Psoas muscle (tissue), 8 donors: ENCODE data around the gene USP11. TPM values are rescaled to one million over a fixed set of nuclear protein-coding genes. Genes with fewer than 3 reads are reported as not detected.
"Not testable (repeated sequence)": the region's sequence is repeated elsewhere in the genome, so short reads cannot be mapped to it uniquely, and the experiment has no call there.

Experiments used
- ATAC-seq, 4 donors: fragments of 200-7000 bp; cut with Tn5 transposase; one replicate each; pipeline ENCODE4 v1.9.1; 2020; ENCODE audit warnings: moderate library complexity in 3 of 4, mild to moderate bottlenecking in 2 of 4
- DNase-seq, 2 donors: peaks; one replicate each; pipeline ENCODE4 v3.0.0-alpha.2; 2020
- H3K27ac ChIP-seq: fragments of 200-600 bp; one replicate; pipeline ENCODE4 v1.8.0; 2022
- H3K27me3 ChIP-seq, 3 donors: fragments of 200-600 bp in 1 of 3; one replicate each; pipeline versions ENCODE4 v1.6.1 to v1.8.0; 2013 to 2022; ENCODE audit warnings: low read length in 2 of 3, mild to moderate bottlenecking in 2 of 3, moderate library complexity in 1 of 3; ENCODE audit not compliant: insufficient read depth in 3 of 3
- H3K36me3 ChIP-seq, 2 donors: fragments of 200-600 bp in 1 of 2; one replicate each; pipeline versions ENCODE4 v1.6.1 to v1.8.0; 2013 to 2022; ENCODE audit warnings: low read depth in 1 of 2, mild to moderate bottlenecking in 1 of 2, moderate library complexity in 1 of 2; ENCODE audit not compliant: insufficient read depth in 1 of 2
- H3K4me1 ChIP-seq: fragments of 200-600 bp; one replicate; pipeline ENCODE4 v1.8.0; 2022
- H3K4me3 ChIP-seq: fragments of 200-600 bp; one replicate; pipeline ENCODE4 v1.8.0; 2022; ENCODE audit warnings: mild to moderate bottlenecking
- H3K9me3 ChIP-seq: fragments of 200-600 bp; one replicate; pipeline ENCODE4 v1.8.0; 2022
- WGBS, 3 donors: extraction: QIAGEN DNeasy Blood & Tissue Kit; methylation state at CpG; one replicate each; pipeline versions ENCODE4 v1.1.6 to v1.1.7; 2013; 5-methylcytosine and 5-hydroxymethylcytosine counted together
- intact Hi-C, 2 donors: fragments of 100-400 bp; cut with DNase I; formaldehyde crosslinking; loops; one replicate each; pipeline versions ENCODE4 v1.11.0 to v1.14.2; 2022
- polyA plus RNA-seq, 3 donors: library from polyadenylated mRNA; stranded (reverse); fragments of 200-250 nt; gene quantifications; one replicate each; pipeline ENCODE4 v1.2.3, GENCODE V29; 2013
- total RNA-seq, 4 donors: library from RNA; stranded (reverse); fragmentation: NEBNext Ultra II Directional in 2 of 4; extraction: Animal tissue kit (Norgen Biotek cat#: 25700) in 2 of 4; gene quantifications; one replicate each; pipeline versions ENCODE4 v1.2.1 to v1.2.4, GENCODE V29; 2021 to 2023
- TF ChIP-seq, protein P1 (sequence below): fragments of 200-600 bp; IDR thresholded peaks from one replicate; pipeline ENCODE4 v1.8.0; 2022; ENCODE audit warnings: antibody characterized with exemption
- donor health status: healthy with polysubstance abuse.
- donor health status: DM: no; HTN: no; CAD: no; lungs with moderate emphysema.
- donor health status: Bipolar disorder and iron deficiency.
- donor health status: healthy.
- donor health status: DM: yes; HTN: yes; CAD: no.
- donor health status: DM: no; HTN: no; CAD: no.
- donor health status: DM: no; HTN: no; CAD: no.
- donor health status: DM: yes; HTN: yes; CAD: no.

Gene USP11
- total and polyA plus RNA-seq, 7 donors = 16.1 to 50.7 (median 30.7) TPM

DNA sequence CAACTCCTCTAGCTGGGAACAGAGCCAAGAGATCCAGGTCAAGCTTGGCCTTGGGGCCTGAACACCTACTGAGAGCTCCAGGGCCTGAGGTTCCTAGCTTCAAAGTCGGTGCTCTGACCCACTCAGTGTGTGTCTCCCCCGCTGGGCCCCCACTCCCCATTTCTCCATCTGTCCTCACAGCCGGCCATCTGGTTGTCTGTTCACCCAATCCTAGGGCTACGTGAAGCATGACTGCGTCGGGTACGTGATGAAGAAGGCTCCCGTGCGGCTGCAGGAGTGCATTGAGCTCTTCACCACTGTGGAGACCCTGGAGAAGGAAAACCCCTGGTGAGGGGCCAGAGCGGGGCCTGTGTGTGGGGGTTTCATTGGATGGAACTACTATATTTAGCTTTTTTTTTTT, 12.3 kb downstream of the USP11 start:
- peaks cover 0 to 77% of the 10 kb centered on the region in 2 donors for H3K36me3 ChIP-seq
- H3K9me3 ChIP-seq = no peaks in the 10 kb centered on the region
- H3K27me3 ChIP-seq = peaks cover 0 to 4% (median 0%) of the 10 kb centered on the region in 3 donors
- 89 to 93% (median 90%) methylated on average over 10 of the region's 10 CpGs for WGBS, 3 donors
- H3K4me3 ChIP-seq = no peak overlapping the region
- no peaks in the 10 kb centered on the region for H3K4me1 ChIP-seq
- DNase-seq = no peak
- ATAC-seq = no peak
- H3K27ac ChIP-seq = no peak overlapping the region
- TF ChIP-seq, protein P1, sequence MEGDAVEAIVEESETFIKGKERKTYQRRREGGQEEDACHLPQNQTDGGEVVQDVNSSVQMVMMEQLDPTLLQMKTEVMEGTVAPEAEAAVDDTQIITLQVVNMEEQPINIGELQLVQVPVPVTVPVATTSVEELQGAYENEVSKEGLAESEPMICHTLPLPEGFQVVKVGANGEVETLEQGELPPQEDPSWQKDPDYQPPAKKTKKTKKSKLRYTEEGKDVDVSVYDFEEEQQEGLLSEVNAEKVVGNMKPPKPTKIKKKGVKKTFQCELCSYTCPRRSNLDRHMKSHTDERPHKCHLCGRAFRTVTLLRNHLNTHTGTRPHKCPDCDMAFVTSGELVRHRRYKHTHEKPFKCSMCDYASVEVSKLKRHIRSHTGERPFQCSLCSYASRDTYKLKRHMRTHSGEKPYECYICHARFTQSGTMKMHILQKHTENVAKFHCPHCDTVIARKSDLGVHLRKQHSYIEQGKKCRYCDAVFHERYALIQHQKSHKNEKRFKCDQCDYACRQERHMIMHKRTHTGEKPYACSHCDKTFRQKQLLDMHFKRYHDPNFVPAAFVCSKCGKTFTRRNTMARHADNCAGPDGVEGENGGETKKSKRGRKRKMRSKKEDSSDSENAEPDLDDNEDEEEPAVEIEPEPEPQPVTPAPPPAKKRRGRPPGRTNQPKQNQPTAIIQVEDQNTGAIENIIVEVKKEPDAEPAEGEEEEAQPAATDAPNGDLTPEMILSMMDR = no peak
- intact Hi-C loops = no loop called here

DNA sequence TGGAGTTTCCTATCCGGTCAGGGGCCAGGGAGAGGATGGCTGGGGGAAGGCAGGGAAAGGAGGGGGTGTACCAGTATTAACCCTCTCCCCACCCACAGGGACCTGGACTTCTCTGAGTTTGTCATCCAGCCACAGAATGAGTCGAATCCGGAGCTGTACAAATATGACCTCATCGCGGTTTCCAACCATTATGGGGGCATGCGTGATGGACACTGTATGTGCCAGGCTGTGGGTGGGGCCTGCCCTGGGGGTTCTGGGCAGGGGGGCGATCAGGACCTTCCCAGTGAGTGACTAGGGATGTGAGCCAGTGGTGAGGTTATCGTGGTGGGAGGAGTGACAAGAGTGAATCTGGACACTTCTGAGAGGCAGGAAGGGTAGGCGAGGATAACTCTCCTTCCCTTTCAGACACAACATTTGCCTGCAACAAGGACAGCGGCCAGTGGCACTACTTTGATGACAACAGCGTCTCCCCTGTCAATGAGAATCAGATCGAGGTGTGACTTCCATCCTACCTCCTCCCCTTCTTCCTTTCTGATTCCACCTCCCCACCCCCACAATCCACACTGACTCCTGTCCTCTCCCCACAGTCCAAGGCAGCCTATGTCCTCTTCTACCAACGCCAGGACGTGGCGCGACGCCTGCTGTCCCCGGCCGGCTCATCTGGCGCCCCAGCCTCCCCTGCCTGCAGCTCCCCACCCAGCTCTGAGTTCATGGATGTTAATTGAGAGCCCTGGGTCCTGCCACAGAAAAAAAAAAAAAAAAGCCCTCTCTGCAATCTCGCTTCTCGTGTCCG, 14.6 kb downstream of the USP11 start:
- H3K4me3 ChIP-seq = no peak overlapping the region
- no peak for DNase-seq
- TF ChIP-seq, protein P1 = no peak
- ATAC-seq = no peak
- no peaks in the 10 kb centered on the region for H3K4me1 ChIP-seq
- intact Hi-C loops = no loop called here
- no peaks in the 10 kb centered on the region for H3K9me3 ChIP-seq
- WGBS, 3 donors = 74 to 82% (median 82%) methylated on average over 17 to 23 of the region's 23 CpGs
- H3K27me3 ChIP-seq = peaks cover 0 to 4% (median 0%) of the 10 kb centered on the region in 3 donors
- H3K36me3 ChIP-seq = peaks cover 0 to 55% of the 10 kb centered on the region in 2 donors
- H3K27ac ChIP-seq = no peak overlapping the region

- H3K36me3 ChIP-seq = peaks cover 0 to 50% of the 10 kb centered on the region in 2 donors
- H3K4me1 ChIP-seq = no peaks in the 10 kb centered on the region
- intact Hi-C loops = no loop called here
- peaks cover 0 to 4% (median 0%) of the 10 kb centered on the region in 3 donors for H3K27me3 ChIP-seq
- WGBS, 3 donors = 82 to 89% (median 84%) methylated on average over 7 to 13 of the region's 13 CpGs
- H3K4me3 ChIP-seq = no peak overlapping the region
- DNase-seq (no peak), ATAC-seq (no peak)
- no peak overlapping the region for H3K27ac ChIP-seq
- TF ChIP-seq, protein P1 = no peak
- no peaks in the 10 kb centered on the region for H3K9me3 ChIP-seq
Observed at GRCh38 chrX:47247999-47248320, 15.2 kb downstream of the USP11 start.

- intact Hi-C loops = no loop called here
- DNase-seq = no peak
- Histone ChIP-seq H3K4me1 (no peaks in the 10 kb centered on the region), H3K27ac (no peak overlapping the region), H3K27me3 (peaks cover 0 to 4% (median 0%) of the 10 kb centered on the region in 3 donors), H3K36me3 (peaks cover 0 to 46% of the 10 kb centered on the region in 2 donors), H3K4me3 (no peak overlapping the region), H3K9me3 (no peaks in the 10 kb centered on the region)
- no peak for ATAC-seq
- WGBS, 3 donors = 82 to 94% (median 86%) methylated on average over 6 of the region's 6 CpGs
- TF ChIP-seq, protein P1 = no peak
Observed at GRCh38 chrX:47248576-47248975, 15.8 kb downstream of the USP11 start.

GRCh38 chrX:47250017-47250347, 17.2 kb downstream of the USP11 start:
- peaks cover 0 to 4% (median 0%) of the 10 kb centered on the region in 3 donors for H3K27me3 ChIP-seq
- no peak overlapping the region for H3K4me3 ChIP-seq
- 79 to 81% (median 79%) methylated on average over 5 to 6 of the region's 6 CpGs for WGBS, 3 donors
- H3K36me3 ChIP-seq = peaks cover 0 to 33% of the 10 kb centered on the region in 2 donors
- TF ChIP-seq, protein P1 = no peak
- ATAC-seq (no peak), DNase-seq (no peak)
- H3K27ac ChIP-seq = no peak overlapping the region
- no peaks in the 10 kb centered on the region for H3K4me1 ChIP-seq
- intact Hi-C loops = no loop called here
- no peaks in the 10 kb centered on the region for H3K9me3 ChIP-seq

DNA sequence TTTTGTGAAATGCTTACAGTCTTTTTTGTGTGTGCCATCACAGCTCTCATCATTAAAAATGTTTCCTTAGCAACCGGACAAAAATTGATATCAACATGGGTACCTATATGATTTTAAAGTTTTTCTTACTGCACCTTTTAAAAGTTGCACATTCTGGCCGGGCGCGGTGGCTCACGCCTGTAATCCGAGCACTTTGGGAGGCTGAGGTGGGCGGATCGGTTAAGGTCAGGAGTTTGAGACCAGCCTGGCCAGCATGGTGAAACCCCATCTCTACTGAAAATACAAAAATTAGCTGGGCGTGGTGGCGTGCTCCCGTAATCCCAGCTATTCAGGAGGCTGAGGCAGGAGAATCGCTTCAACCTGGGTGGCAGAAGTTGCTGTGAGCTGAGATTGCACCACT, 24.8 kb downstream of the USP11 start:
- 83 to 86% (median 85%) methylated on average over 12 of the region's 12 CpGs for WGBS, 3 donors
- ATAC-seq, intact Hi-C loops: not testable (repeated sequence)

More for the DNA sequence above, 24.8 kb downstream of the USP11 start:
- H3K4me1 ChIP-seq, H3K36me3 ChIP-seq, H3K27ac ChIP-seq, H3K4me3 ChIP-seq, H3K9me3 ChIP-seq, DNase-seq: not testable (repeated sequence)
- peaks cover 0 to 23% (median 0%) of the 10 kb centered on the region in 3 donors for H3K27me3 ChIP-seq
